ENCODE measurements around the gene RNF223. TPM values are rescaled to one million over a fixed set of nuclear protein-coding genes. Genes with fewer than 3 reads are reported as not detected.

Gene RNF223
- total RNA-seq, 1 experiment from 2014 or later, result 6.3 TPM

DNA sequence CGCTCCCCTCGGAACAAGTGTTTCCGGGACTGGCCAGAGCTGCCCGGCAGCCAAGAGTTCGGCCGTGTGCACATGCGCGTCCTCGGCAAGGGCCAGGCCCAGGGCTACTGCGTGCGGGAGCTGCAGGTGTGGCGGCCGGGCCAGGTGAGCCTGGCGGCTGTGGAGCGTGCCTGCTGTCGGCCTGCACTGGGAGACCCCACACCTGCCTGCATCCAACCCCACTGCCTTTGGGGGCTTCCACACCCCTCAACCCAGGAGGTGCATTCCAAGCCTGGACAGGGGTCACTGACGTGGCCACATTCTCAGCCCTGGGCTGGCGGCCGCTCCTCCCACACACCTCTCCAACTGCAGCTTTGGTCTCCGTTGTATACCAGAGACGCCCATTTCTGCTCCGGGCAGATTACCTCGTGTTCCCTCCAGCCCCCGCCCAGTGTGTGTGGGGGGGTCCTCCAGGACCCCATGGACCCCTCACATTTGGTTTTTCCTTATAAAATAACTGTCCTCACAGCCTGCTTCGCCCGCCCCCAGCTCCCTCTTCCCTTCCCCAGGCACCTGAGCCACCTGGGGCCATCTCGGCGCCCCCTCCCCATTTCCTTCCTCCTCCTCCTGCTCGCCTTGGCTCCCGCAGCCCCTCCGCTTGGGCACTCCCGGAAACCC is 6.1 kb downstream of the RNF223 start:
- Histone ChIP-seq H2AFZ (ENCODE audit: low read depth, low read length, poor library complexity, severe bottlenecking) (no peak overlapping the region), H4K20me1 (ENCODE audit: insufficient read depth) (no peaks in the 10 kb centered on the region), H3K27ac (ENCODE audit: low read depth, low read length) (peak overlapping the region; percentile 62; the same call in 1 of the 2 replicates), H3K79me2 (ENCODE audit: insufficient read depth, low read length) (peaks cover 2% of the 10 kb centered on the region; the same call in 1 of the 2 replicates), H3K36me3 (ENCODE audit: control insufficient read depth in 1 of 2, insufficient read depth in 2 of 2, low read length in 2 of 2) (no peaks in the 10 kb centered on the region), H3K4me1 (ENCODE audit: control insufficient read depth in 1 of 2, insufficient read depth in 2 of 2, low read length in 2 of 2) (peaks cover 34 to 64% of the 10 kb centered on the region in 2 experiments), H3K9me2 (ENCODE audit: insufficient read depth) (no peaks in the 10 kb centered on the region), H3K27me3 (ENCODE audit: insufficient read depth, low read length) (no peaks in the 10 kb centered on the region), H3K4me3 (replicated peaks in 1 of 2; ENCODE audit: low read depth in 1 of 2, low read length in 2 of 2) (peak overlapping the region; percentile 50 to 64), H3K9me3 (ENCODE audit: control insufficient read depth in 1 of 2, insufficient read depth in 1 of 2, low read depth in 1 of 2, low read length in 2 of 2) (no peaks in the 10 kb centered on the region), H3K9ac (ENCODE audit: low read length) (peak overlapping the region; percentile 46; the same call in 1 of the 2 replicates), H3K4me2 (ENCODE audit: low read length) (peak overlapping the region; percentile 90)
- intact Hi-C loops (cut with micrococcal nuclease), result loop anchor here (5.0 kb wide), 1 partner anchor 66 kb away; the partner anchor contains the start of gene HES4
- TF ChIP-seq ZNF274 (IDR thresholded peaks at IDR 0.05; ENCODE audit: low read depth, low read length) (no peak), RAD21 (IDR thresholded peaks at IDR 0.05; ENCODE audit: low read depth) (no peak), TCF7L2 (IDR thresholded peaks at IDR 0.05; ENCODE audit: borderline replicate concordance, extremely low read depth, insufficient read depth, insufficient read length) (no peak), POLR2A (IDR thresholded peaks at IDR 0.05; ENCODE audit: borderline replicate concordance, extremely low read depth, insufficient read depth, insufficient read length) (no peak), SP1 (IDR thresholded peaks at IDR 0.05; ENCODE audit: low read depth) (no peak), ZFX (IDR thresholded peaks at IDR 0.05) (no peak), JUND (IDR thresholded peaks at IDR 0.05) (no peak), YY1 (IDR thresholded peaks at IDR 0.05; ENCODE audit: extremely low read depth, insufficient replicate concordance, low read depth, low read length) (no peak), POLR2AphosphoS5 (IDR thresholded peaks at IDR 0.05; ENCODE audit: low read depth, low read length) (no peak), EGR1 (IDR thresholded peaks at IDR 0.05; ENCODE audit: low read depth) (no peak), SIN3A (IDR thresholded peaks at IDR 0.05; ENCODE audit: low read depth) (no peak), SRF (IDR thresholded peaks at IDR 0.05; ENCODE audit: low read depth) (no peak)
- TF ChIP-seq, protein P1, sequence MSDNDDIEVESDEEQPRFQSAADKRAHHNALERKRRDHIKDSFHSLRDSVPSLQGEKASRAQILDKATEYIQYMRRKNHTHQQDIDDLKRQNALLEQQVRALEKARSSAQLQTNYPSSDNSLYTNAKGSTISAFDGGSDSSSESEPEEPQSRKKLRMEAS (IDR thresholded peaks at IDR 0.05), result no peak
- TF ChIP-seq, protein P2, sequence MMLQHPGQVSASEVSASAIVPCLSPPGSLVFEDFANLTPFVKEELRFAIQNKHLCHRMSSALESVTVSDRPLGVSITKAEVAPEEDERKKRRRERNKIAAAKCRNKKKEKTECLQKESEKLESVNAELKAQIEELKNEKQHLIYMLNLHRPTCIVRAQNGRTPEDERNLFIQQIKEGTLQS (IDR thresholded peaks at IDR 0.05), result no peak
- TF ChIP-seq, protein P3, sequence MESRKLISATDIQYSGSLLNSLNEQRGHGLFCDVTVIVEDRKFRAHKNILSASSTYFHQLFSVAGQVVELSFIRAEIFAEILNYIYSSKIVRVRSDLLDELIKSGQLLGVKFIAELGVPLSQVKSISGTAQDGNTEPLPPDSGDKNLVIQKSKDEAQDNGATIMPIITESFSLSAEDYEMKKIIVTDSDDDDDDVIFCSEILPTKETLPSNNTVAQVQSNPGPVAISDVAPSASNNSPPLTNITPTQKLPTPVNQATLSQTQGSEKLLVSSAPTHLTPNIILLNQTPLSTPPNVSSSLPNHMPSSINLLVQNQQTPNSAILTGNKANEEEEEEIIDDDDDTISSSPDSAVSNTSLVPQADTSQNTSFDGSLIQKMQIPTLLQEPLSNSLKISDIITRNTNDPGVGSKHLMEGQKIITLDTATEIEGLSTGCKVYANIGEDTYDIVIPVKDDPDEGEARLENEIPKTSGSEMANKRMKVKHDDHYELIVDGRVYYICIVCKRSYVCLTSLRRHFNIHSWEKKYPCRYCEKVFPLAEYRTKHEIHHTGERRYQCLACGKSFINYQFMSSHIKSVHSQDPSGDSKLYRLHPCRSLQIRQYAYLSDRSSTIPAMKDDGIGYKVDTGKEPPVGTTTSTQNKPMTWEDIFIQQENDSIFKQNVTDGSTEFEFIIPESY (IDR thresholded peaks at IDR 0.05; ENCODE audit: extremely low read depth, insufficient replicate concordance, low read length), result no peak
- TF ChIP-seq, protein P4, sequence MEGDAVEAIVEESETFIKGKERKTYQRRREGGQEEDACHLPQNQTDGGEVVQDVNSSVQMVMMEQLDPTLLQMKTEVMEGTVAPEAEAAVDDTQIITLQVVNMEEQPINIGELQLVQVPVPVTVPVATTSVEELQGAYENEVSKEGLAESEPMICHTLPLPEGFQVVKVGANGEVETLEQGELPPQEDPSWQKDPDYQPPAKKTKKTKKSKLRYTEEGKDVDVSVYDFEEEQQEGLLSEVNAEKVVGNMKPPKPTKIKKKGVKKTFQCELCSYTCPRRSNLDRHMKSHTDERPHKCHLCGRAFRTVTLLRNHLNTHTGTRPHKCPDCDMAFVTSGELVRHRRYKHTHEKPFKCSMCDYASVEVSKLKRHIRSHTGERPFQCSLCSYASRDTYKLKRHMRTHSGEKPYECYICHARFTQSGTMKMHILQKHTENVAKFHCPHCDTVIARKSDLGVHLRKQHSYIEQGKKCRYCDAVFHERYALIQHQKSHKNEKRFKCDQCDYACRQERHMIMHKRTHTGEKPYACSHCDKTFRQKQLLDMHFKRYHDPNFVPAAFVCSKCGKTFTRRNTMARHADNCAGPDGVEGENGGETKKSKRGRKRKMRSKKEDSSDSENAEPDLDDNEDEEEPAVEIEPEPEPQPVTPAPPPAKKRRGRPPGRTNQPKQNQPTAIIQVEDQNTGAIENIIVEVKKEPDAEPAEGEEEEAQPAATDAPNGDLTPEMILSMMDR (IDR thresholded peaks at IDR 0.05 in 2 of 3, conservative IDR thresholded peaks at IDR 0.05 in 1 of 3; ENCODE audit: borderline replicate concordance in 1 of 3, insufficient read depth in 1 of 3, low read depth in 2 of 3, low read length in 2 of 3), result no peak
- TF ChIP-seq, protein P5, sequence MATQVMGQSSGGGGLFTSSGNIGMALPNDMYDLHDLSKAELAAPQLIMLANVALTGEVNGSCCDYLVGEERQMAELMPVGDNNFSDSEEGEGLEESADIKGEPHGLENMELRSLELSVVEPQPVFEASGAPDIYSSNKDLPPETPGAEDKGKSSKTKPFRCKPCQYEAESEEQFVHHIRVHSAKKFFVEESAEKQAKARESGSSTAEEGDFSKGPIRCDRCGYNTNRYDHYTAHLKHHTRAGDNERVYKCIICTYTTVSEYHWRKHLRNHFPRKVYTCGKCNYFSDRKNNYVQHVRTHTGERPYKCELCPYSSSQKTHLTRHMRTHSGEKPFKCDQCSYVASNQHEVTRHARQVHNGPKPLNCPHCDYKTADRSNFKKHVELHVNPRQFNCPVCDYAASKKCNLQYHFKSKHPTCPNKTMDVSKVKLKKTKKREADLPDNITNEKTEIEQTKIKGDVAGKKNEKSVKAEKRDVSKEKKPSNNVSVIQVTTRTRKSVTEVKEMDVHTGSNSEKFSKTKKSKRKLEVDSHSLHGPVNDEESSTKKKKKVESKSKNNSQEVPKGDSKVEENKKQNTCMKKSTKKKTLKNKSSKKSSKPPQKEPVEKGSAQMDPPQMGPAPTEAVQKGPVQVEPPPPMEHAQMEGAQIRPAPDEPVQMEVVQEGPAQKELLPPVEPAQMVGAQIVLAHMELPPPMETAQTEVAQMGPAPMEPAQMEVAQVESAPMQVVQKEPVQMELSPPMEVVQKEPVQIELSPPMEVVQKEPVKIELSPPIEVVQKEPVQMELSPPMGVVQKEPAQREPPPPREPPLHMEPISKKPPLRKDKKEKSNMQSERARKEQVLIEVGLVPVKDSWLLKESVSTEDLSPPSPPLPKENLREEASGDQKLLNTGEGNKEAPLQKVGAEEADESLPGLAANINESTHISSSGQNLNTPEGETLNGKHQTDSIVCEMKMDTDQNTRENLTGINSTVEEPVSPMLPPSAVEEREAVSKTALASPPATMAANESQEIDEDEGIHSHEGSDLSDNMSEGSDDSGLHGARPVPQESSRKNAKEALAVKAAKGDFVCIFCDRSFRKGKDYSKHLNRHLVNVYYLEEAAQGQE (IDR thresholded peaks at IDR 0.05; ENCODE audit: low read depth), result no peak
- ChIA-PET POLR2A (no interaction called here), RAD21 (ENCODE audit: low non-redundant PET in 1 of 2, low total read pairs in 2 of 2, uncharacterized antibody in 2 of 2, unreplicated experiment in 2 of 2) (no interaction called here), CTCF (no interaction called here)
- no peak for ATAC-seq
- no TSS peak for BruUV-seq (replicated peaks)
- DNase-seq (ENCODE audit: low read depth, low spot score), result no peak
